Smooth muscle cell (in vitro differentiated cells): Measurements from ENCODE around the gene RNF8. TPM values are rescaled to one million over a fixed set of nuclear protein-coding genes. Genes with fewer than 3 reads are reported as not detected.

Source experiments
- DNase-seq: peaks from one replicate; lab custom pipeline; 2025; ENCODE audit not compliant: unreplicated experiment; lab: John Stamatoyannopoulos, UW
- H2AFZ ChIP-seq: fragments of 200-600 bp; sonication (generic); 2 replicates; pipeline ENCODE4 v1.6.0; 2016; ENCODE audit warnings: antibody characterized with exemption, low read depth, mild to moderate bottlenecking
- H3F3A ChIP-seq: fragments of 200-600 bp; sonication (generic); 2 replicates; pipeline ENCODE4 v1.6.0; 2017; ENCODE audit warnings: antibody characterized with exemption, low read depth
- H3K27ac ChIP-seq: fragments of 200-600 bp; sonication (generic); 2 replicates; pipeline ENCODE4 v1.5.1; 2016; ENCODE audit warnings: low read depth, mild to moderate bottlenecking
- H3K27me3 ChIP-seq: fragments of 200-600 bp; sonication (generic); 2 replicates; pipeline ENCODE4 v1.6.1; 2016; ENCODE audit warnings: low read depth, mild to moderate bottlenecking
- H3K36me3 ChIP-seq: fragments of 200-600 bp; sonication (generic); 2 replicates; pipeline ENCODE4 v1.5.1; 2016; ENCODE audit warnings: low read depth
- H3K4me1 ChIP-seq: fragments of 200-600 bp; sonication (generic); 2 replicates; pipeline ENCODE4 v1.5.1; 2016; ENCODE audit warnings: low read depth
- H3K4me2 ChIP-seq: fragments of 200-600 bp; sonication (generic); 2 replicates; pipeline ENCODE4 v1.6.0; 2016; ENCODE audit warnings: mild to moderate bottlenecking
- H3K4me3 ChIP-seq: fragments of 200-600 bp; sonication (generic); 2 replicates; pipeline ENCODE4 v1.5.1; 2016; ENCODE audit warnings: mild to moderate bottlenecking
- H3K79me2 ChIP-seq: fragments of 200-600 bp; sonication (generic); 2 replicates; pipeline ENCODE4 v1.6.0; 2016; ENCODE audit warnings: low read depth, mild to moderate bottlenecking
- H3K9ac ChIP-seq: fragments of 200-600 bp; sonication (generic); 2 replicates; pipeline ENCODE4 v1.6.0; 2016; ENCODE audit warnings: low read depth
- H3K9me3 ChIP-seq: fragments of 200-600 bp; sonication (generic); replicated peaks from 2 replicates; pipeline ENCODE4 v1.5.1; 2016; ENCODE audit warnings: low read depth
- H4K20me1 ChIP-seq: fragments of 200-600 bp; sonication (generic); 2 replicates; pipeline ENCODE4 v1.6.0; 2016; ENCODE audit warnings: low read depth
- whole genome bisulfite sequencing: methylation state at CpG from one replicate; pipeline ENCODE4 v1.1.7; 2016; ENCODE audit warnings: low lambda C conversion rate; 5-methylcytosine and 5-hydroxymethylcytosine counted together
- polyA plus RNA-seq: library from polyadenylated mRNA; unstranded; fragments of >200 nt; fragmentation: Nextera tagmentation; extraction: Ambion mirVana; gene quantifications from 2 replicates; pipeline ENCODE4 v1.2.1, GENCODE V29; 2016
- total RNA-seq: library from RNA; depleted of rRNA; stranded (reverse); fragments of >200 nt; gene quantifications from 2 replicates; pipeline ENCODE4 v1.2.3, GENCODE V29; 2014
- TF ChIP-seq, protein P1 (sequence below): fragments of 200-600 bp; sonication (generic); IDR thresholded peaks from 2 replicates; pipeline ENCODE4 v1.5.1; 2017; ENCODE audit warnings: borderline replicate concordance, mild to moderate bottlenecking, antibody characterized with exemption; ENCODE audit not compliant: insufficient read depth, poor library complexity, severe bottlenecking

The RNF8 gene, protein sequence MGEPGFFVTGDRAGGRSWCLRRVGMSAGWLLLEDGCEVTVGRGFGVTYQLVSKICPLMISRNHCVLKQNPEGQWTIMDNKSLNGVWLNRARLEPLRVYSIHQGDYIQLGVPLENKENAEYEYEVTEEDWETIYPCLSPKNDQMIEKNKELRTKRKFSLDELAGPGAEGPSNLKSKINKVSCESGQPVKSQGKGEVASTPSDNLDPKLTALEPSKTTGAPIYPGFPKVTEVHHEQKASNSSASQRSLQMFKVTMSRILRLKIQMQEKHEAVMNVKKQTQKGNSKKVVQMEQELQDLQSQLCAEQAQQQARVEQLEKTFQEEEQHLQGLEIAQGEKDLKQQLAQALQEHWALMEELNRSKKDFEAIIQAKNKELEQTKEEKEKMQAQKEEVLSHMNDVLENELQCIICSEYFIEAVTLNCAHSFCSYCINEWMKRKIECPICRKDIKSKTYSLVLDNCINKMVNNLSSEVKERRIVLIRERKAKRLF
- total RNA-seq (16.7 and 17.3 TPM in 2 replicates), polyA plus RNA-seq (20.4 and 23.6 TPM in 2 replicates)

DNA sequence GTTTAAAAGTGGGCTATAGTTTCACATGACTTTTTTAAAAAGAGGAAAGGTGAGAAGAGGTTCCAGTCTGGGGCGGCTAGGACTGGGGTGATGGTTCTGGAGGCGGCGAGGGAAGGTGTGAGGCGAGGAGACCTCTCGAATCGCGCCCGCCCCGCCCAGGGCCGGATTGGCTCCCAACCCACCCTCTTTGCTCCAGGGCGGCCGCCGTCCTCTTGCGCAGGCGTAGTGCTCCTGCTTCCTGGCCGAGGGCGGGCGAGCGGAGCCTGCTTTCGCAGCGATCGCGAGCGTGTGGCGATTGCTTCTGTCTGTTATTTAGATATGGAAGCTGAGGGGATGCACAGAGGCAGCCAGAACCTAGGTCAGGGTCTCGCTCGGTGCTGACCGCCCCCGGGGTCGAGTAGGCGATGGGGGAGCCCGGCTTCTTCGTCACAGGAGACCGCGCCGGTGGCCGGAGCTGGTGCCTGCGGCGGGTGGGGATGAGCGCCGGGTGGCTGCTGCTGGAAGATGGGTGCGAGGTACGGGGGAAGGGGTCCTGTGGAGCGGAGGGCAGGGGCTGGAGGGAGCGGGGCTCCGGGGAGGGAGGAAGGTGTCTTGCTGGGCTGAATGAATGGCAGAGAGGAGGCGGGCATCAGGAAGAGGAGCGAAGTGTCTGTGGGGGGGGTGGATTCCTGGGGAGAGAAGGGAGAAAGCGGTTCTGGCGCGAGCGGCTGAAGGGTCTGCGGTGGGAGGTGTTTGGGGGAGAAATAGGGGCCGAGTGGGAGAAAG, at the start of gene RNF8:
RNF8 (plus strand) TSS at position 223 of the 765 bp plus-strand sequence; CDS start at position 405, 182 bp downstream.
- Histone ChIP-seq H3K4me1 (peaks cover 10% of the 10 kb centered on the region), H3K4me3 (peak within 1 kb of the TSS; percentile 100), H2AFZ (peak within 1 kb of the TSS; percentile 100), H3K27me3 (no peaks in the 10 kb centered on the region), H3K79me2 (peaks cover 44% of the 10 kb centered on the region), H3F3A (no peaks in the 10 kb centered on the region), H3K4me2 (peak within 1 kb of the TSS; percentile 100), H4K20me1 (peaks cover 24% of the 10 kb centered on the region), H3K36me3 (no peaks in the 10 kb centered on the region), H3K27ac (peak within 1 kb of the TSS; percentile 42), H3K9me3 (no peaks in the 10 kb centered on the region), H3K9ac (peak within 1 kb of the TSS; percentile 87)
- TF ChIP-seq, protein P1, sequence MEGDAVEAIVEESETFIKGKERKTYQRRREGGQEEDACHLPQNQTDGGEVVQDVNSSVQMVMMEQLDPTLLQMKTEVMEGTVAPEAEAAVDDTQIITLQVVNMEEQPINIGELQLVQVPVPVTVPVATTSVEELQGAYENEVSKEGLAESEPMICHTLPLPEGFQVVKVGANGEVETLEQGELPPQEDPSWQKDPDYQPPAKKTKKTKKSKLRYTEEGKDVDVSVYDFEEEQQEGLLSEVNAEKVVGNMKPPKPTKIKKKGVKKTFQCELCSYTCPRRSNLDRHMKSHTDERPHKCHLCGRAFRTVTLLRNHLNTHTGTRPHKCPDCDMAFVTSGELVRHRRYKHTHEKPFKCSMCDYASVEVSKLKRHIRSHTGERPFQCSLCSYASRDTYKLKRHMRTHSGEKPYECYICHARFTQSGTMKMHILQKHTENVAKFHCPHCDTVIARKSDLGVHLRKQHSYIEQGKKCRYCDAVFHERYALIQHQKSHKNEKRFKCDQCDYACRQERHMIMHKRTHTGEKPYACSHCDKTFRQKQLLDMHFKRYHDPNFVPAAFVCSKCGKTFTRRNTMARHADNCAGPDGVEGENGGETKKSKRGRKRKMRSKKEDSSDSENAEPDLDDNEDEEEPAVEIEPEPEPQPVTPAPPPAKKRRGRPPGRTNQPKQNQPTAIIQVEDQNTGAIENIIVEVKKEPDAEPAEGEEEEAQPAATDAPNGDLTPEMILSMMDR, result no peak
- under 1% methylated on average over 51 of the region's 54 CpGs for WGBS
- DNase-seq, result peak; percentile 66

DNA sequence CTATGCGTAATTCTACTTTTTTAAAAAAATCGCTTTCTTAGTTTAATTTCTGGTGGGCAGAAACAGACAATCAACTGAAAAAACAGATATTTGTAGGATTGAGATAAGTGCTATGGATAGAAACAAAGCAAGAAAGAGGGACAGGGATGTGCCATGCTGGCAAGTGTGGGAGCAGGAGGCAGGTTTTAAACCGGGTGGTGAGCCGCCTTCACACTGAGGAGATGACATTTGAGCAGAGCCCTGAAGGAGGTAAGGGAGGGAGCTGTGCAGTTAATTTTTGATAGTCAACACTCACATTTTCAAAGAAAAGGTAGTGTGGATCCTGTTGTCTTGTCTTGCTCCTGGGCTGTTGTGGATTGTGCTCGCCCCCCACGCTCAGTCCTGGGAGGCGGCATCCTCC, 49.0 kb upstream of the RNF8 start:
- over 99% methylated on average over 7 of the region's 7 CpGs for WGBS
- no peak overlapping the region for H3K4me2 ChIP-seq
- no peak overlapping the region for H3K27ac ChIP-seq
- no peaks in the 10 kb centered on the region for H3K9me3 ChIP-seq
- H3K4me3 ChIP-seq, result no peak overlapping the region
- H3K36me3 ChIP-seq, result no peaks in the 10 kb centered on the region
- no peaks in the 10 kb centered on the region for H3F3A ChIP-seq
- H3K79me2 ChIP-seq, result no peaks in the 10 kb centered on the region
- DNase-seq, result no peak
- no peaks in the 10 kb centered on the region for H4K20me1 ChIP-seq
- H3K4me1 ChIP-seq, result no peaks in the 10 kb centered on the region
- TF ChIP-seq, protein P1, result no peak
- H2AFZ ChIP-seq, result no peak overlapping the region
- no peak overlapping the region for H3K9ac ChIP-seq
- H3K27me3 ChIP-seq, result no peaks in the 10 kb centered on the region

DNA sequence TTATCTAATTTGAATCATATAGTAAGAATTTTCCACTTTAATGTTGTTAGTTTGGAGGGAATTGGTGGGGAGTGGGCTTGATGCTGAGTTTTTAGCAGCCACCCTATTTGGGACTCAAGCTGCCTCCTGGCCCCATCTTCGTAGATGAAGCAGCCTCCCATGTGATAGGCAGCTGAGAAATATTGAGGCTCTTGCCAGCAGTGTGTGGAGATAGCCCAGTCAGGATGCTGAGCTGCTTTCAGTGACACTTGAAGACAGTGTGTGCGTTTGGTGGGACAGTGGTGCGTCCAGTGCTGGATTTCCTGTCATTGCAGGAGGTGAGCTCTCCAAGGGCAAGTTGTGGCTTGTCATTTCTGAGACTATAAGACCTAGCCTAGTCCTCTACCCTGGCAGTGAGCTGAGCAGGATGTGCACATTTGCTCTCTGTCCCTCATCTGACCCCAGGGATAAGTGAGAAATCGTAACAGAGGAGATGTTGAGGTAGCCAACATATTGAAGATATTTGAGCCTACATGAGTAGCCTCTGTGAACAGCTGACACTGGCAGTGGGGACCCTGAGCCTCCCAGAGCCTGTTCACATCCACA, 47.9 kb upstream of the RNF8 start:
- H3K9me3 ChIP-seq, result no peaks in the 10 kb centered on the region
- H3K27me3 ChIP-seq, result no peaks in the 10 kb centered on the region
- no peak overlapping the region for H2AFZ ChIP-seq
- no peak overlapping the region for H3K4me2 ChIP-seq
- 83% methylated on average over 4 of the region's 4 CpGs for WGBS
- H3K4me1 ChIP-seq, result no peaks in the 10 kb centered on the region
- no peak overlapping the region for H3K27ac ChIP-seq
- no peaks in the 10 kb centered on the region for H3F3A ChIP-seq
- no peaks in the 10 kb centered on the region for H4K20me1 ChIP-seq
- TF ChIP-seq, protein P1, result no peak
- no peak overlapping the region for H3K9ac ChIP-seq
- H3K36me3 ChIP-seq, result no peaks in the 10 kb centered on the region
- no peaks in the 10 kb centered on the region for H3K79me2 ChIP-seq
- no peak for DNase-seq
- no peak overlapping the region for H3K4me3 ChIP-seq
